ENCODE data around the gene TMEM154.

GRCh38 chr4:152601156-152601555, 78.6 kb downstream of the TMEM154 start:
- TF ChIP-seq, protein P1, sequence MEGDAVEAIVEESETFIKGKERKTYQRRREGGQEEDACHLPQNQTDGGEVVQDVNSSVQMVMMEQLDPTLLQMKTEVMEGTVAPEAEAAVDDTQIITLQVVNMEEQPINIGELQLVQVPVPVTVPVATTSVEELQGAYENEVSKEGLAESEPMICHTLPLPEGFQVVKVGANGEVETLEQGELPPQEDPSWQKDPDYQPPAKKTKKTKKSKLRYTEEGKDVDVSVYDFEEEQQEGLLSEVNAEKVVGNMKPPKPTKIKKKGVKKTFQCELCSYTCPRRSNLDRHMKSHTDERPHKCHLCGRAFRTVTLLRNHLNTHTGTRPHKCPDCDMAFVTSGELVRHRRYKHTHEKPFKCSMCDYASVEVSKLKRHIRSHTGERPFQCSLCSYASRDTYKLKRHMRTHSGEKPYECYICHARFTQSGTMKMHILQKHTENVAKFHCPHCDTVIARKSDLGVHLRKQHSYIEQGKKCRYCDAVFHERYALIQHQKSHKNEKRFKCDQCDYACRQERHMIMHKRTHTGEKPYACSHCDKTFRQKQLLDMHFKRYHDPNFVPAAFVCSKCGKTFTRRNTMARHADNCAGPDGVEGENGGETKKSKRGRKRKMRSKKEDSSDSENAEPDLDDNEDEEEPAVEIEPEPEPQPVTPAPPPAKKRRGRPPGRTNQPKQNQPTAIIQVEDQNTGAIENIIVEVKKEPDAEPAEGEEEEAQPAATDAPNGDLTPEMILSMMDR (IDR thresholded peaks at IDR 0.05; ENCODE audit: low read depth, low read length), result no peak
- no peak for TF ChIP-seq EZH2phosphoT487 (IDR thresholded peaks at IDR 0.05; ENCODE audit: low read depth)
